WTC11 (cell line): ENCODE results near the gene FSTL4. TPM values are rescaled to one million over a fixed set of nuclear protein-coding genes. Genes with fewer than 3 reads are reported as not detected.

Experiments
- ATAC-seq: fragments of 200-7000 bp; cut with Tn5 transposase; 2 replicates; pipeline ENCODE4 v1.10.0; 2021; ENCODE audit warnings: mild to moderate bottlenecking, moderate library complexity
- CTCF ChIA-PET: fragments of 300-600 bp; sonication (Branson Sonifier 250); formaldehyde crosslinking; loops from one replicate; lab custom pipeline; 2021; ENCODE audit warnings: antibody characterized with exemption; lab: Charles Lee
- POLR2A ChIA-PET: fragments of 350-600 bp; sonication (Branson Sonifier 250); formaldehyde crosslinking; loops from one replicate; lab custom pipeline; 2021; ENCODE audit warnings: antibody characterized with exemption; lab: Charles Lee
- DNase-seq: peaks from one replicate; pipeline ENCODE4 v3.0.0; 2021; ENCODE audit warnings: low spot score
- H3K27ac Mint-ChIP-seq: 2 replicates; pipeline ENCODE4 v1.8.0; 2021; ENCODE audit warnings: mixed read lengths
- H3K27me3 Mint-ChIP-seq: 2 replicates; pipeline ENCODE4 v1.8.0; 2021; ENCODE audit warnings: low read depth, mild to moderate bottlenecking, moderate library complexity, mixed read lengths
- H3K36me3 Mint-ChIP-seq: 2 replicates; pipeline ENCODE4 v1.8.0; 2021; ENCODE audit warnings: mixed read lengths
- H3K4me1 Mint-ChIP-seq: 2 replicates; pipeline ENCODE4 v1.8.0; 2022; ENCODE audit warnings: mixed read lengths
- H3K4me3 Mint-ChIP-seq: 2 replicates; pipeline ENCODE4 v1.8.0; 2021; ENCODE audit warnings: mild to moderate bottlenecking, moderate library complexity, mixed read lengths
- H3K9me3 Mint-ChIP-seq: 2 replicates; pipeline ENCODE4 v1.8.0; 2021; ENCODE audit warnings: mixed read lengths
- EMX1 ChIP-seq: fragments of 250-450 bp; sonication (Bioruptor Pico); IDR thresholded peaks from 2 replicates; pipeline ENCODE4 v1.8.0; 2021; ENCODE audit warnings: mild to moderate bottlenecking
- ETV6 ChIP-seq: sonication (generic); formaldehyde crosslinking; IDR thresholded peaks from 2 replicates; pipeline ENCODE4 v1.8.1; 2022; ENCODE audit warnings: mild to moderate bottlenecking, missing genetic modification reagents
- JUN ChIP-seq: sonication (generic); formaldehyde crosslinking; IDR thresholded peaks from 2 replicates; pipeline ENCODE4 v1.8.0; 2023; ENCODE audit warnings: mild to moderate bottlenecking, missing genetic modification reagents
- NFATC4 ChIP-seq: fragments of 250-450 bp; sonication (Bioruptor Pico); IDR thresholded peaks from 2 replicates; pipeline ENCODE4 v1.9.0; 2021; ENCODE audit warnings: mild to moderate bottlenecking
- NFYB ChIP-seq: sonication (generic); formaldehyde crosslinking; conservative IDR thresholded peaks from 2 replicates; pipeline ENCODE4 v1.8.0; 2022; ENCODE audit warnings: low read depth, missing genetic modification reagents
- NR1H2 ChIP-seq: sonication (generic); formaldehyde crosslinking; IDR thresholded peaks from 2 replicates; pipeline ENCODE4 v1.9.0; 2021; ENCODE audit warnings: mild to moderate bottlenecking, moderate library complexity, missing genetic modification reagents
- OVOL2 ChIP-seq: fragments of 250-450 bp; sonication (Bioruptor Pico); IDR thresholded peaks from 2 replicates; pipeline ENCODE4 v1.9.0; 2021; ENCODE audit warnings: mild to moderate bottlenecking, borderline replicate concordance
- ZNF138 ChIP-seq: sonication (generic); formaldehyde crosslinking; conservative IDR thresholded peaks from 2 replicates; pipeline ENCODE4 v1.8.1; 2022; ENCODE audit warnings: mild to moderate bottlenecking, moderate library complexity, missing genetic modification reagents
- ZNF232 ChIP-seq: sonication (generic); formaldehyde crosslinking; IDR thresholded peaks from 2 replicates; pipeline ENCODE4 v1.8.0; 2022; ENCODE audit warnings: mild to moderate bottlenecking, missing genetic modification reagents
- ZNF396 ChIP-seq: fragments of 250-450 bp; sonication (Bioruptor Pico); IDR thresholded peaks from 2 replicates; pipeline ENCODE4 v1.8.0; 2021; ENCODE audit warnings: mild to moderate bottlenecking, moderate library complexity, borderline replicate concordance
- ZNF416 ChIP-seq: fragments of 250-450 bp; sonication (Bioruptor Pico); IDR thresholded peaks from 2 replicates; pipeline ENCODE4 v1.9.0; 2021; ENCODE audit warnings: mild to moderate bottlenecking, inconsistent platforms
- total RNA-seq: library from RNA; stranded (reverse); gene quantifications from 3 replicates; pipeline ENCODE4 v1.2.3, GENCODE V29; 2021
- TF ChIP-seq, protein P1 (sequence below): sonication (generic); formaldehyde crosslinking; IDR thresholded peaks from 2 replicates; pipeline ENCODE4 v1.8.1; 2023; ENCODE audit warnings: mild to moderate bottlenecking, missing genetic modification reagents
- TF ChIP-seq, protein P2 (sequence below): sonication (generic); formaldehyde crosslinking; IDR thresholded peaks from 2 replicates; pipeline ENCODE4 v1.8.1; 2022; ENCODE audit warnings: mild to moderate bottlenecking, missing genetic modification reagents, moderate library complexity, borderline replicate concordance
- TF ChIP-seq, protein P3 (sequence below): sonication (generic); formaldehyde crosslinking; IDR thresholded peaks from 2 replicates; pipeline ENCODE4 v1.8.1; 2023; ENCODE audit warnings: mild to moderate bottlenecking, missing genetic modification reagents, moderate library complexity
- TF ChIP-seq, protein P4 (sequence below): fragments of 250-450 bp; sonication (Bioruptor Pico); IDR thresholded peaks from 2 replicates; pipeline ENCODE4 v1.9.0; 2021; ENCODE audit warnings: mild to moderate bottlenecking, borderline replicate concordance
- TF ChIP-seq, protein P5 (sequence below): sonication (generic); formaldehyde crosslinking; IDR thresholded peaks from 2 replicates; pipeline ENCODE4 v1.8.0; 2022; ENCODE audit warnings: missing genetic modification reagents
- TF ChIP-seq, protein P6 (sequence below): sonication (generic); formaldehyde crosslinking; IDR thresholded peaks from 2 replicates; pipeline ENCODE4 v1.8.0; 2022; ENCODE audit warnings: mild to moderate bottlenecking, missing genetic modification reagents
- TF ChIP-seq, protein P7 (sequence below): sonication (generic); formaldehyde crosslinking; IDR thresholded peaks from 2 replicates; pipeline ENCODE4 v1.8.1; 2022; ENCODE audit warnings: low read depth, missing genetic modification reagents, borderline replicate concordance

FSTL4 gene
- total RNA-seq, 1 experiment from 2014 or later, result 6.1 TPM

DNA sequence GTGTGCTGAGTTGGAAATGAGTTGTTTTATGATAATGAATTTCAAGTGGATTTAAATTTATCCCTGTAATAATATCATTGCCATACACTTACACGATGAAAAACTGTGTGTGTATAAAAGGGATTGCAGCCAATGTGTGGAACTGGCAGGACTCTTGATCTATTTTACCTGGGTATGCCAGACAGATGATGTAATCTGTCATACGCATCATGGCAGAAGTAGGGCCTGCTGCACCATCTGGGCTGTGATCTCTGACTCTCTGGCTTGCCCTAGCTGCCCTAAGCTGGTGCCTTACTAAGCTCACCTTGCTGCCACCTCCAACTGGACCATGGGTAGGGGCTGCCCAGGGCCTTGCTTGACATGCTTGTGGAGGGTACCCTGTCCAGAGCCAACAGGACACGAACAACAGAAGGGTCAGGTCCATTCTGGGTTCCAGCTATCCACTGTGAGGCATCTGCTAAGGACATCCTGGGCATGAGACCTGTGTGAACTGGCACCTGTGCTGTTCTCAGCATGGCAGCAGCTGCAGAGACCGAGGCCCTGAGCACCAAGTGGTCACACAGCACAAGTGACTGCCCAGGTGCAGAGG is 184.2 kb downstream of the FSTL4 start:
- no peaks in the 10 kb centered on the region for H3K9me3 Mint-ChIP-seq
- peaks cover 16% of the 10 kb centered on the region for H3K27me3 Mint-ChIP-seq
- no peak overlapping the region for H3K27ac Mint-ChIP-seq
- ATAC-seq (no peak), DNase-seq (no peak)
- no peak overlapping the region for H3K4me3 Mint-ChIP-seq
- H3K36me3 Mint-ChIP-seq, result no peaks in the 10 kb centered on the region
- CTCF ChIA-PET, result interaction anchor here (8.3 kb wide), 1 partner anchor 34 kb away, joined by 103 read pairs; no protein-coding TSS in a partner anchor
- POLR2A ChIA-PET, result interaction anchor here (1.6 kb wide), 1 partner anchor 17 kb away, joined by 3 read pairs; no protein-coding TSS in a partner anchor
- TF ChIP-seq OVOL2 (CRISPR knock-in tag) (no peak), EMX1 (CRISPR knock-in tag) (no peak), ETV6 (no peak), NFYB (CRISPR knock-in tag) (no peak), ZNF416 (CRISPR knock-in tag) (no peak), ZNF396 (CRISPR knock-in tag) (no peak), NFATC4 (CRISPR knock-in tag) (no peak), JUN (CRISPR knock-in tag) (no peak), ZNF232 (CRISPR knock-in tag) (no peak), ZNF138 (CRISPR knock-in tag) (no peak), NR1H2 (CRISPR knock-in tag) (no peak)
- TF ChIP-seq, protein P1, sequence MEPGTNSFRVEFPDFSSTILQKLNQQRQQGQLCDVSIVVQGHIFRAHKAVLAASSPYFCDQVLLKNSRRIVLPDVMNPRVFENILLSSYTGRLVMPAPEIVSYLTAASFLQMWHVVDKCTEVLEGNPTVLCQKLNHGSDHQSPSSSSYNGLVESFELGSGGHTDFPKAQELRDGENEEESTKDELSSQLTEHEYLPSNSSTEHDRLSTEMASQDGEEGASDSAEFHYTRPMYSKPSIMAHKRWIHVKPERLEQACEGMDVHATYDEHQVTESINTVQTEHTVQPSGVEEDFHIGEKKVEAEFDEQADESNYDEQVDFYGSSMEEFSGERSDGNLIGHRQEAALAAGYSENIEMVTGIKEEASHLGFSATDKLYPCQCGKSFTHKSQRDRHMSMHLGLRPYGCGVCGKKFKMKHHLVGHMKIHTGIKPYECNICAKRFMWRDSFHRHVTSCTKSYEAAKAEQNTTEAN (CRISPR knock-in tag), result no peak
- TF ChIP-seq, protein P2, sequence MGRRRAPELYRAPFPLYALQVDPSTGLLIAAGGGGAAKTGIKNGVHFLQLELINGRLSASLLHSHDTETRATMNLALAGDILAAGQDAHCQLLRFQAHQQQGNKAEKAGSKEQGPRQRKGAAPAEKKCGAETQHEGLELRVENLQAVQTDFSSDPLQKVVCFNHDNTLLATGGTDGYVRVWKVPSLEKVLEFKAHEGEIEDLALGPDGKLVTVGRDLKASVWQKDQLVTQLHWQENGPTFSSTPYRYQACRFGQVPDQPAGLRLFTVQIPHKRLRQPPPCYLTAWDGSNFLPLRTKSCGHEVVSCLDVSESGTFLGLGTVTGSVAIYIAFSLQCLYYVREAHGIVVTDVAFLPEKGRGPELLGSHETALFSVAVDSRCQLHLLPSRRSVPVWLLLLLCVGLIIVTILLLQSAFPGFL, result no peak
- TF ChIP-seq, protein P3, sequence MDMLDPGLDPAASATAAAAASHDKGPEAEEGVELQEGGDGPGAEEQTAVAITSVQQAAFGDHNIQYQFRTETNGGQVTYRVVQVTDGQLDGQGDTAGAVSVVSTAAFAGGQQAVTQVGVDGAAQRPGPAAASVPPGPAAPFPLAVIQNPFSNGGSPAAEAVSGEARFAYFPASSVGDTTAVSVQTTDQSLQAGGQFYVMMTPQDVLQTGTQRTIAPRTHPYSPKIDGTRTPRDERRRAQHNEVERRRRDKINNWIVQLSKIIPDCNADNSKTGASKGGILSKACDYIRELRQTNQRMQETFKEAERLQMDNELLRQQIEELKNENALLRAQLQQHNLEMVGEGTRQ, result no peak
- TF ChIP-seq, protein P4, sequence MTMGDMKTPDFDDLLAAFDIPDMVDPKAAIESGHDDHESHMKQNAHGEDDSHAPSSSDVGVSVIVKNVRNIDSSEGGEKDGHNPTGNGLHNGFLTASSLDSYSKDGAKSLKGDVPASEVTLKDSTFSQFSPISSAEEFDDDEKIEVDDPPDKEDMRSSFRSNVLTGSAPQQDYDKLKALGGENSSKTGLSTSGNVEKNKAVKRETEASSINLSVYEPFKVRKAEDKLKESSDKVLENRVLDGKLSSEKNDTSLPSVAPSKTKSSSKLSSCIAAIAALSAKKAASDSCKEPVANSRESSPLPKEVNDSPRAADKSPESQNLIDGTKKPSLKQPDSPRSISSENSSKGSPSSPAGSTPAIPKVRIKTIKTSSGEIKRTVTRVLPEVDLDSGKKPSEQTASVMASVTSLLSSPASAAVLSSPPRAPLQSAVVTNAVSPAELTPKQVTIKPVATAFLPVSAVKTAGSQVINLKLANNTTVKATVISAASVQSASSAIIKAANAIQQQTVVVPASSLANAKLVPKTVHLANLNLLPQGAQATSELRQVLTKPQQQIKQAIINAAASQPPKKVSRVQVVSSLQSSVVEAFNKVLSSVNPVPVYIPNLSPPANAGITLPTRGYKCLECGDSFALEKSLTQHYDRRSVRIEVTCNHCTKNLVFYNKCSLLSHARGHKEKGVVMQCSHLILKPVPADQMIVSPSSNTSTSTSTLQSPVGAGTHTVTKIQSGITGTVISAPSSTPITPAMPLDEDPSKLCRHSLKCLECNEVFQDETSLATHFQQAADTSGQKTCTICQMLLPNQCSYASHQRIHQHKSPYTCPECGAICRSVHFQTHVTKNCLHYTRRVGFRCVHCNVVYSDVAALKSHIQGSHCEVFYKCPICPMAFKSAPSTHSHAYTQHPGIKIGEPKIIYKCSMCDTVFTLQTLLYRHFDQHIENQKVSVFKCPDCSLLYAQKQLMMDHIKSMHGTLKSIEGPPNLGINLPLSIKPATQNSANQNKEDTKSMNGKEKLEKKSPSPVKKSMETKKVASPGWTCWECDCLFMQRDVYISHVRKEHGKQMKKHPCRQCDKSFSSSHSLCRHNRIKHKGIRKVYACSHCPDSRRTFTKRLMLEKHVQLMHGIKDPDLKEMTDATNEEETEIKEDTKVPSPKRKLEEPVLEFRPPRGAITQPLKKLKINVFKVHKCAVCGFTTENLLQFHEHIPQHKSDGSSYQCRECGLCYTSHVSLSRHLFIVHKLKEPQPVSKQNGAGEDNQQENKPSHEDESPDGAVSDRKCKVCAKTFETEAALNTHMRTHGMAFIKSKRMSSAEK, result no peak
- TF ChIP-seq, protein P5, sequence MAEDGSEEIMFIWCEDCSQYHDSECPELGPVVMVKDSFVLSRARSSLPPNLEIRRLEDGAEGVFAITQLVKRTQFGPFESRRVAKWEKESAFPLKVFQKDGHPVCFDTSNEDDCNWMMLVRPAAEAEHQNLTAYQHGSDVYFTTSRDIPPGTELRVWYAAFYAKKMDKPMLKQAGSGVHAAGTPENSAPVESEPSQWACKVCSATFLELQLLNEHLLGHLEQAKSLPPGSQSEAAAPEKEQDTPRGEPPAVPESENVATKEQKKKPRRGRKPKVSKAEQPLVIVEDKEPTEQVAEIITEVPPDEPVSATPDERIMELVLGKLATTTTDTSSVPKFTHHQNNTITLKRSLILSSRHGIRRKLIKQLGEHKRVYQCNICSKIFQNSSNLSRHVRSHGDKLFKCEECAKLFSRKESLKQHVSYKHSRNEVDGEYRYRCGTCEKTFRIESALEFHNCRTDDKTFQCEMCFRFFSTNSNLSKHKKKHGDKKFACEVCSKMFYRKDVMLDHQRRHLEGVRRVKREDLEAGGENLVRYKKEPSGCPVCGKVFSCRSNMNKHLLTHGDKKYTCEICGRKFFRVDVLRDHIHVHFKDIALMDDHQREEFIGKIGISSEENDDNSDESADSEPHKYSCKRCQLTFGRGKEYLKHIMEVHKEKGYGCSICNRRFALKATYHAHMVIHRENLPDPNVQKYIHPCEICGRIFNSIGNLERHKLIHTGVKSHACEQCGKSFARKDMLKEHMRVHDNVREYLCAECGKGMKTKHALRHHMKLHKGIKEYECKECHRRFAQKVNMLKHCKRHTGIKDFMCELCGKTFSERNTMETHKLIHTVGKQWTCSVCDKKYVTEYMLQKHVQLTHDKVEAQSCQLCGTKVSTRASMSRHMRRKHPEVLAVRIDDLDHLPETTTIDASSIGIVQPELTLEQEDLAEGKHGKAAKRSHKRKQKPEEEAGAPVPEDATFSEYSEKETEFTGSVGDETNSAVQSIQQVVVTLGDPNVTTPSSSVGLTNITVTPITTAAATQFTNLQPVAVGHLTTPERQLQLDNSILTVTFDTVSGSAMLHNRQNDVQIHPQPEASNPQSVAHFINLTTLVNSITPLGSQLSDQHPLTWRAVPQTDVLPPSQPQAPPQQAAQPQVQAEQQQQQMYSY (CRISPR knock-in tag), result no peak
- TF ChIP-seq, protein P6, sequence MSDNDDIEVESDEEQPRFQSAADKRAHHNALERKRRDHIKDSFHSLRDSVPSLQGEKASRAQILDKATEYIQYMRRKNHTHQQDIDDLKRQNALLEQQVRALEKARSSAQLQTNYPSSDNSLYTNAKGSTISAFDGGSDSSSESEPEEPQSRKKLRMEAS (CRISPR knock-in tag), result no peak
- TF ChIP-seq, protein P7, sequence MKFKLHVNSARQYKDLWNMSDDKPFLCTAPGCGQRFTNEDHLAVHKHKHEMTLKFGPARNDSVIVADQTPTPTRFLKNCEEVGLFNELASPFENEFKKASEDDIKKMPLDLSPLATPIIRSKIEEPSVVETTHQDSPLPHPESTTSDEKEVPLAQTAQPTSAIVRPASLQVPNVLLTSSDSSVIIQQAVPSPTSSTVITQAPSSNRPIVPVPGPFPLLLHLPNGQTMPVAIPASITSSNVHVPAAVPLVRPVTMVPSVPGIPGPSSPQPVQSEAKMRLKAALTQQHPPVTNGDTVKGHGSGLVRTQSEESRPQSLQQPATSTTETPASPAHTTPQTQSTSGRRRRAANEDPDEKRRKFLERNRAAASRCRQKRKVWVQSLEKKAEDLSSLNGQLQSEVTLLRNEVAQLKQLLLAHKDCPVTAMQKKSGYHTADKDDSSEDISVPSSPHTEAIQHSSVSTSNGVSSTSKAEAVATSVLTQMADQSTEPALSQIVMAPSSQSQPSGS (CRISPR knock-in tag), result no peak
- peaks cover 45% of the 10 kb centered on the region for H3K4me1 Mint-ChIP-seq
